ENCODE data around the gene GPR31. TPM values are rescaled to one million over a fixed set of nuclear protein-coding genes. Genes with fewer than 3 reads are reported as not detected.

GPR31 gene
- total and polyA plus RNA-seq, 9 of the 15 experiments (the other 6 are each of a cell fraction or from before 2014, with no cell fraction given) = not detected

- no peak overlapping the region for H2AFZ ChIP-seq (ENCODE audit: low read depth, low read length)
- H3K4me2 ChIP-seq (ENCODE audit: insufficient read depth, low read length) = no peak overlapping the region
- H4K20me1 ChIP-seq (replicated peaks; ENCODE audit: control insufficient read depth, insufficient read depth, low read length) = no peaks in the 10 kb centered on the region
- peaks cover 2% of the 10 kb centered on the region; the same call in 1 of the 2 replicates for H3K9me3 ChIP-seq (replicated peaks; ENCODE audit: control insufficient read depth, insufficient read depth, low read depth, low read length)
- intact Hi-C loops (cut with micrococcal nuclease) = no loop called here
- TF ChIP-seq ZBTB8A (IDR thresholded peaks at IDR 0.05; ENCODE audit: partially characterized antibody) (no peak), ARID3B (CRISPR knock-in tag; IDR thresholded peaks at IDR 0.05; ENCODE audit: borderline replicate concordance) (no peak), ATF4 (CRISPR knock-in tag; IDR thresholded peaks at IDR 0.05) (no peak), ARID4B (CRISPR knock-in tag; IDR thresholded peaks at IDR 0.05) (no peak), SP1 (CRISPR knock-in tag; IDR thresholded peaks at IDR 0.05) (no peak)
- H3K9me1 ChIP-seq (ENCODE audit: control insufficient read depth, insufficient read depth, low read length) = no peaks in the 10 kb centered on the region
- FAIRE-seq = no peak
- no peaks in the 10 kb centered on the region for H3K4me1 ChIP-seq (replicated peaks in 1 of 2; ENCODE audit: control insufficient read depth in 2 of 2, insufficient read depth in 2 of 2, low read length in 2 of 2)
- no peak for DNase-seq (ENCODE audit: extremely low read depth in 1 of 4, low spot score in 3 of 4)
- no peaks in the 10 kb centered on the region for H3K36me3 ChIP-seq (ENCODE audit: control insufficient read depth, insufficient read depth, low read length)
- H3K79me2 ChIP-seq (ENCODE audit: control insufficient read depth, insufficient read depth, low read length) = no peaks in the 10 kb centered on the region
- H3K4me3 ChIP-seq = no peak overlapping the region
- H3K27me3 ChIP-seq (ENCODE audit: control insufficient read depth in 2 of 2, insufficient read depth in 2 of 2, low read length in 2 of 2) = peaks cover 2 to 23% of the 10 kb centered on the region in 2 experiments; a peak in 4 of 5 replicates
- no peak overlapping the region for H3K9ac ChIP-seq (ENCODE audit: insufficient read depth in 1 of 2, low read depth in 2 of 2, low read length in 2 of 2)
- BruUV-seq (replicated peaks) = no TSS peak
- no peak overlapping the region for H3K27ac ChIP-seq (ENCODE audit: extremely low read depth, low read depth, low read length)
- ChIA-PET CTCF (ENCODE audit: low intra/inter-chr PET ratio) (no interaction called here), POLR2A (interaction anchor here (0.6 kb wide), 1 partner anchor 528 kb away, joined by 3 read pairs; no protein-coding TSS in a partner anchor)
- in situ Hi-C loops (cut with MboI) = no loop called here
- WGBS (ENCODE audit: insufficient coverage, low coverage, missing lambda C conversion rate) = 2% methylated on average over 23 of the region's 23 CpGs
- ATAC-seq = no peak
These were observed 35.5 kb downstream of the GPR31 start for GRCh38 chr6:167122041-167122826.

All from K562 (cell line).